Activated naive CD4-positive, alpha-beta T cell treated with anti-CD3 and anti-CD28 coated beads, Interleukin-2, amount 50 U/mL, for 24 hours (primary cell): Measurements from ENCODE around the gene ZYG11B.
A peak's percentile ranks its signal among the peaks of the same experiment; 100 is the strongest.
"Not testable (repeated sequence)": the region's sequence is repeated elsewhere in the genome, so short reads cannot be mapped to it uniquely, and the experiment has no call there.

Experiments
- H3K27ac Mint-ChIP-seq: one replicate; pipeline ENCODE4 v1.8.0; 2021; ENCODE audit warnings: mild to moderate bottlenecking, mixed read lengths
- H3K27me3 Mint-ChIP-seq: one replicate; pipeline ENCODE4 v1.8.0; 2021; ENCODE audit warnings: mixed read lengths
- H3K36me3 Mint-ChIP-seq: one replicate; pipeline ENCODE4 v1.8.0; 2021; ENCODE audit warnings: mixed read lengths
- H3K4me1 Mint-ChIP-seq: one replicate; pipeline ENCODE4 v1.8.0; 2021; ENCODE audit warnings: mixed read lengths
- H3K4me3 Mint-ChIP-seq: one replicate; pipeline ENCODE4 v1.8.0; 2021; ENCODE audit warnings: mild to moderate bottlenecking, mixed read lengths
- H3K9me3 Mint-ChIP-seq: one replicate; pipeline ENCODE4 v1.8.0; 2021; ENCODE audit warnings: mixed read lengths

Gene ZYG11B

GRCh38 chr1:52769346-52770033, 43.2 kb downstream of the ZYG11B start:
- H3K27ac Mint-ChIP-seq = no peak overlapping the region
- H3K4me3 Mint-ChIP-seq = no peak overlapping the region
- peaks cover 17% of the 10 kb centered on the region for H3K4me1 Mint-ChIP-seq
- no peaks in the 10 kb centered on the region for H3K9me3 Mint-ChIP-seq
- H3K27me3 Mint-ChIP-seq = no peaks in the 10 kb centered on the region
- H3K36me3 Mint-ChIP-seq = peaks cover 15% of the 10 kb centered on the region

- peaks cover 24% of the 10 kb centered on the region for H3K4me1 Mint-ChIP-seq
- H3K4me3 Mint-ChIP-seq = no peak overlapping the region
- H3K27me3 Mint-ChIP-seq = no peaks in the 10 kb centered on the region
- H3K27ac Mint-ChIP-seq = no peak overlapping the region
- no peaks in the 10 kb centered on the region for H3K9me3 Mint-ChIP-seq
- H3K36me3 Mint-ChIP-seq = peaks cover 20% of the 10 kb centered on the region
These were observed 45.1 kb downstream of the ZYG11B start for GRCh38 chr1:52771384-52771783.

- no peak overlapping the region for H3K4me3 Mint-ChIP-seq
- H3K27me3 Mint-ChIP-seq = no peaks in the 10 kb centered on the region
- H3K27ac Mint-ChIP-seq = no peak overlapping the region
- H3K36me3 Mint-ChIP-seq = peaks cover 8% of the 10 kb centered on the region
- no peaks in the 10 kb centered on the region for H3K4me1 Mint-ChIP-seq
- H3K9me3 Mint-ChIP-seq = no peaks in the 10 kb centered on the region
These were observed 59.9 kb downstream of the ZYG11B start for GRCh38 chr1:52786148-52786547.

GRCh38 chr1:52790429-52790828, 64.2 kb downstream of the ZYG11B start:
- not testable (repeated sequence) for H3K9me3 Mint-ChIP-seq, H3K4me3 Mint-ChIP-seq, H3K4me1 Mint-ChIP-seq, H3K27ac Mint-ChIP-seq, H3K27me3 Mint-ChIP-seq, H3K36me3 Mint-ChIP-seq

GRCh38 chr1:52792036-52792435, 65.8 kb downstream of the ZYG11B start:
- H3K9me3 Mint-ChIP-seq = no peaks in the 10 kb centered on the region
- no peak overlapping the region for H3K4me3 Mint-ChIP-seq
- no peaks in the 10 kb centered on the region for H3K27me3 Mint-ChIP-seq
- no peak overlapping the region for H3K27ac Mint-ChIP-seq
- no peaks in the 10 kb centered on the region for H3K4me1 Mint-ChIP-seq
- H3K36me3 Mint-ChIP-seq = peaks cover 5% of the 10 kb centered on the region

GRCh38 chr1:52793717-52794116, 67.5 kb downstream of the ZYG11B start:
- not testable (repeated sequence) for H3K27ac Mint-ChIP-seq, H3K4me1 Mint-ChIP-seq, H3K36me3 Mint-ChIP-seq, H3K9me3 Mint-ChIP-seq, H3K4me3 Mint-ChIP-seq, H3K27me3 Mint-ChIP-seq

GRCh38 chr1:52795464-52795863, 69.2 kb downstream of the ZYG11B start:
- H3K36me3 Mint-ChIP-seq = peaks cover 2% of the 10 kb centered on the region
- no peak overlapping the region for H3K4me3 Mint-ChIP-seq
- H3K27me3 Mint-ChIP-seq = no peaks in the 10 kb centered on the region
- H3K9me3 Mint-ChIP-seq = no peaks in the 10 kb centered on the region
- H3K27ac Mint-ChIP-seq = no peak overlapping the region
- H3K4me1 Mint-ChIP-seq = no peaks in the 10 kb centered on the region

- no peaks in the 10 kb centered on the region for H3K4me1 Mint-ChIP-seq
- no peak overlapping the region for H3K4me3 Mint-ChIP-seq
- H3K27me3 Mint-ChIP-seq = no peaks in the 10 kb centered on the region
- H3K9me3 Mint-ChIP-seq = no peaks in the 10 kb centered on the region
- H3K36me3 Mint-ChIP-seq = peaks cover 2% of the 10 kb centered on the region
- H3K27ac Mint-ChIP-seq = no peak overlapping the region
These were observed 72.1 kb downstream of the ZYG11B start for GRCh38 chr1:52798331-52798730.

GRCh38 chr1:52801011-52801410, 74.8 kb downstream of the ZYG11B start:
- Mint-ChIP-seq H3K9me3 (no peaks in the 10 kb centered on the region), H3K27me3 (no peaks in the 10 kb centered on the region), H3K36me3 (peaks cover 2% of the 10 kb centered on the region), H3K4me3 (no peak overlapping the region), H3K4me1 (no peaks in the 10 kb centered on the region), H3K27ac (no peak overlapping the region)

- not testable (repeated sequence) for H3K4me1 Mint-ChIP-seq, H3K4me3 Mint-ChIP-seq, H3K36me3 Mint-ChIP-seq
These were observed 77.8 kb downstream of the ZYG11B start for GRCh38 chr1:52804083-52804482.

GRCh38 chr1:52814465-52814864, 88.2 kb downstream of the ZYG11B start:
- Mint-ChIP-seq H3K4me1 (no peaks in the 10 kb centered on the region), H3K27me3 (no peaks in the 10 kb centered on the region), H3K27ac (no peak overlapping the region), H3K36me3 (peaks cover 13% of the 10 kb centered on the region), H3K9me3 (no peaks in the 10 kb centered on the region), H3K4me3 (no peak overlapping the region)

More at GRCh38 chr1:52804083-52804482, 77.8 kb downstream of the ZYG11B start:
- H3K27ac Mint-ChIP-seq, H3K27me3 Mint-ChIP-seq, H3K9me3 Mint-ChIP-seq: not testable (repeated sequence)

- not testable (repeated sequence) for H3K27ac Mint-ChIP-seq, H3K36me3 Mint-ChIP-seq, H3K9me3 Mint-ChIP-seq, H3K27me3 Mint-ChIP-seq, H3K4me3 Mint-ChIP-seq, H3K4me1 Mint-ChIP-seq
These were observed 94.6 kb downstream of the ZYG11B start for GRCh38 chr1:52820830-52821229.

GRCh38 chr1:52825868-52826267, 99.6 kb downstream of the ZYG11B start:
- Mint-ChIP-seq H3K27me3 (no peaks in the 10 kb centered on the region), H3K9me3 (no peaks in the 10 kb centered on the region), H3K36me3 (peaks cover 4% of the 10 kb centered on the region), H3K27ac (no peak overlapping the region), H3K4me3 (no peak overlapping the region), H3K4me1 (no peaks in the 10 kb centered on the region)

- Mint-ChIP-seq H3K4me3 (no peak overlapping the region), H3K9me3 (no peaks in the 10 kb centered on the region), H3K4me1 (no peaks in the 10 kb centered on the region), H3K36me3 (no peaks in the 10 kb centered on the region), H3K27me3 (peaks cover 4% of the 10 kb centered on the region), H3K27ac (no peak overlapping the region)
These were observed 108.5 kb downstream of the ZYG11B start for GRCh38 chr1:52834798-52835197.

GRCh38 chr1:52836035-52836434, 109.8 kb downstream of the ZYG11B start:
- H3K36me3 Mint-ChIP-seq = no peaks in the 10 kb centered on the region
- H3K4me1 Mint-ChIP-seq = no peaks in the 10 kb centered on the region
- no peaks in the 10 kb centered on the region for H3K9me3 Mint-ChIP-seq
- no peak overlapping the region for H3K4me3 Mint-ChIP-seq
- H3K27me3 Mint-ChIP-seq = peaks cover 6% of the 10 kb centered on the region
- H3K27ac Mint-ChIP-seq = no peak overlapping the region

- not testable (repeated sequence) for H3K9me3 Mint-ChIP-seq, H3K4me1 Mint-ChIP-seq, H3K27ac Mint-ChIP-seq, H3K4me3 Mint-ChIP-seq, H3K36me3 Mint-ChIP-seq
- peaks cover 18% of the 10 kb centered on the region for H3K27me3 Mint-ChIP-seq
These were observed 112.9 kb downstream of the ZYG11B start for GRCh38 chr1:52839175-52839574.

- H3K4me1 Mint-ChIP-seq = peaks cover 3% of the 10 kb centered on the region
- H3K27ac Mint-ChIP-seq = no peak within 1 kb of the TSS
- peak within 1 kb of the TSS; percentile 59 for H3K4me3 Mint-ChIP-seq
- no peaks in the 10 kb centered on the region for H3K9me3 Mint-ChIP-seq
- H3K36me3 Mint-ChIP-seq = peaks cover 2% of the 10 kb centered on the region
- H3K27me3 Mint-ChIP-seq = peaks cover 22% of the 10 kb centered on the region
These were observed 116.5 kb downstream of the ZYG11B start, which contains the start of gene ZYG11A for GRCh38 chr1:52842643-52843310. ZYG11A (plus strand) TSS chr1:52842760; CDS start chr1:52842884, 124 bp downstream.
